Vagina (tissue), 2 donors: Measurements from ENCODE around the gene TNFAIP3.

ENCODE experiments used
- POLR2AphosphoS5 ChIP-seq, 2 donors: sonication (generic); formaldehyde crosslinking; IDR thresholded peaks; one replicate each; pipeline ENCODE4 v1.9.0; 2017; ENCODE audit warnings: antibody characterized with exemption in 2 of 2, mild to moderate bottlenecking in 2 of 2, low read depth in 1 of 2; ENCODE audit not compliant: insufficient read depth in 1 of 2
- TF ChIP-seq, protein P1 (sequence below), 3 experiments: fragments of 450-650 bp in 2 of 3; fragments of 200-600 bp in 1 of 3; sonication (generic) in 1 of 3; IDR thresholded peaks; one replicate each; pipeline ENCODE4 v1.5.1; 2017 to 2019; ENCODE audit warnings: antibody characterized with exemption in 3 of 3, mild to moderate bottlenecking in 2 of 3, moderate library complexity in 2 of 3

DNA sequence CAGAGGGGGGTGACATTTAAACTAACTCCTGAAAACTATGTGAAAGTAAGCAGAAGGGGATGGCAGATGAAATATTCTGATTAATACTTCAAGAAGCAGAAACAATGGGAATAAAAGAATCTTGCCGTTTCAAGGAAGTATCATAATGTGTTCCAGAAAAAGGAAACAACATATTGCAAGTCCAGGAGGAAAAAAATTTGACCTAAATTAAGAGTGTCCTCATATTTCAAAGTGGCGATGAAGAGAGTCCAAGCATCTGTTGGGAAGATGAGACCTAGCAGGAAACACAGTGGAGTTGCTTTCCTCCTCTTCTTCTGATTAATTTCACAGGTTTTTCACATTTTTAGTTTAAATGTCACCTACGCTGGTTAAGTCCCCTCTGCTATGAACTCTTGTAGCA lies 45.6 kb upstream of the TNFAIP3 start:
- TF ChIP-seq, protein P1, sequence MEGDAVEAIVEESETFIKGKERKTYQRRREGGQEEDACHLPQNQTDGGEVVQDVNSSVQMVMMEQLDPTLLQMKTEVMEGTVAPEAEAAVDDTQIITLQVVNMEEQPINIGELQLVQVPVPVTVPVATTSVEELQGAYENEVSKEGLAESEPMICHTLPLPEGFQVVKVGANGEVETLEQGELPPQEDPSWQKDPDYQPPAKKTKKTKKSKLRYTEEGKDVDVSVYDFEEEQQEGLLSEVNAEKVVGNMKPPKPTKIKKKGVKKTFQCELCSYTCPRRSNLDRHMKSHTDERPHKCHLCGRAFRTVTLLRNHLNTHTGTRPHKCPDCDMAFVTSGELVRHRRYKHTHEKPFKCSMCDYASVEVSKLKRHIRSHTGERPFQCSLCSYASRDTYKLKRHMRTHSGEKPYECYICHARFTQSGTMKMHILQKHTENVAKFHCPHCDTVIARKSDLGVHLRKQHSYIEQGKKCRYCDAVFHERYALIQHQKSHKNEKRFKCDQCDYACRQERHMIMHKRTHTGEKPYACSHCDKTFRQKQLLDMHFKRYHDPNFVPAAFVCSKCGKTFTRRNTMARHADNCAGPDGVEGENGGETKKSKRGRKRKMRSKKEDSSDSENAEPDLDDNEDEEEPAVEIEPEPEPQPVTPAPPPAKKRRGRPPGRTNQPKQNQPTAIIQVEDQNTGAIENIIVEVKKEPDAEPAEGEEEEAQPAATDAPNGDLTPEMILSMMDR (IDR thresholded peaks at IDR 0.05): no peak
- no peak for TF ChIP-seq POLR2AphosphoS5 (IDR thresholded peaks at IDR 0.05; ENCODE audit: insufficient read depth in 1 of 2, low read depth in 1 of 2)
